ENCODE data around the gene SCARB1.

Gene SCARB1

DNA sequence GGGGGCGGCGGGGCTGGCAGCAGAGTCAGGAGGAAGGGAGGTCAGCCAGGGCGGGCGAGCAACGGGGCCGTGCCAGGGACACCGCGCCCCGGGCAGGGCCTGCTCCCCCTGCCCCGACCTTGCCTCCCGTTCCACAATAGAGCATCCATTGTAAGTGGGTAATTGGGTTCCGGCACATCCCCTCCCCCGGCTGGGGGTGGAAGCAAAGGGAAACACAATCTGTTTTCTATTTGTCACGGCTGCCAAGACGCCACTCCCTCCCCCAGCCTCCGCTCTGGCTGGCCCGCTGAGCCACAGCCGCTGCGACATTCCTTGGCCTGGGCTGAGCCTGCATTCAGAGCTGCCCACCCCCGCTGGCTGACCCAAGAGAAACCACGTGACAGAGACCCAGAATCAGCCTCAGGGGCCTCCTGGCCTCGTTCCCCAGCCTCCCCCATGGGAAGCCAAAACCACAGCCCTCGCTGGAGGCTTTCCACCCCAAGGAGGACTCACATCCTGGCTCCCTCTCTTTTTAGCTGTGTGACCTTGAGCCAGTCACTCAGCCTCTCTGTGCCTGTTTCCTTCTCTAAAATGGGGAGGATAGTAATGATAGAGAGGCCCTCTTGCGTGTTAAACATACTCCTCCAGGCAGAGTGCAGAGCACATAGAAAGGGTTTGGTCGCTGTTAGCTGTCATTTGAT lies 117.6 kb downstream of the SCARB1 start:
- no peak for DNase-seq (ENCODE audit: low read depth in 2 of 2)

GRCh38 chr12:124745465-124745890 lies 118.2 kb downstream of the SCARB1 start:
- DNase-seq (ENCODE audit: low read depth in 2 of 2): no peak

GRCh38 chr12:124744659-124745464 lies 118.8 kb downstream of the SCARB1 start:
- DNase-seq (ENCODE audit: low read depth in 2 of 2): no peak

DNA sequence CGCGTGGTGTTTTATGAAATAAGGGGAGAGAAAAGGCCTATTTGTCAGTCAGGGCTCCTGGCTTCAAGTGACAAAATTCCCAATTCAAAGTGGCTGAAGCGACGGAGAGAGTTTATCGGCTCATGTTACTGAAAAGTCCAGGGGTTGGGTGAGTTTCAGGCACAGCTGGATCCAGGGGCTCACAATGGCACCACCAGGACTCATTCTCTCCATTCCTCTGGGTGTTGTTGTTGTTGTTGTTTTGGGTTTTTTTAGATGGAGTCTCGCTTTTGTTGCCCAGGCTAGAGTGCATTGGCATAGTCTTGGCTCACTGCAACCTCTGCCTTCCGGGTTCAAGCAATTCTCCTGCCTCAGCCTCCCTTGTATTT lies 119.4 kb downstream of the SCARB1 start:
- no peak for DNase-seq (ENCODE audit: low read depth in 2 of 2)

- no peak for DNase-seq (ENCODE audit: low read depth in 2 of 2)
Observed at GRCh38 chr12:124743479-124744272, 120.0 kb downstream of the SCARB1 start.

DNA sequence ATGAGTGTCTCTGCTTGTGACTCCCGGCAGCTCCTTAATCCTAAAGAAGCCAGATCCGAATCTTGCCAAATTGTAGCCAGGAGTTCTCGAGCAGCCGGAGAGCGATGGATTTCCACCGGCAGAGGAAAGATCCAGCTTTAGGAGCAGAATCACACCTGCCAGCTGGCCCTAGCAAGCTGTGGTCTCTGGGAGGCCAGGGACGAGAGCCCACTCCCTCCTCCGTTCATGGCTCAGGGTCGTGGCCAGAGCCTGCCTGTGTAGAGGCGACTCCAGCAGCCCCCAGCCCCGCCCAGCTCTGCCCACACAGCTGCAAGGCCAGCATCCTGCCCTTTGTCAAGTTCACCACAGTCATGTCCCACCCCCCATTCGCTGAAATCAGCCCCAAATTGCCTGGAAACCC lies 121.0 kb downstream of the SCARB1 start:
- no peak for DNase-seq (ENCODE audit: low read depth in 2 of 2)

GRCh38 chr12:124742111-124742510 lies 121.6 kb downstream of the SCARB1 start:
- no peak for DNase-seq (ENCODE audit: low read depth in 2 of 2)

DNA sequence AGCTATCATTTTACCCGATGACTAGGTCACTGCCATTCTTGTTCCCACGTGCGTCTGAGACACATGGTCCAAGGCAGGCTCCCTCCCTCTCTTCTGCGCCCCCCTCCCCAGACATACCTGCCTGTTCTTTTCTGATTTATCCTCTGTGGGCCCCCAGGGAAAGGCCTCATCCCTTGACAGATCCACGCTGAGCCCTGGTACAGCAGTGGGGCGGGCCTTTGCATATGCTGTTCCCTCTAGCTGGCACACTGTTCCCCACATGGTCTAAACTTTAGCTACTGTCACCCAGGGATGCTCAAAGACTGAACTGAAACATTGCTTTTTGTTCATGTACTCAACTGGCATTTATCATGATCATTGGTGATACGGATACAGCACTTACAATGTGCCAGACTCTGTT lies 122.5 kb downstream of the SCARB1 start:
- DNase-seq (ENCODE audit: low read depth in 2 of 2): no peak

DNA sequence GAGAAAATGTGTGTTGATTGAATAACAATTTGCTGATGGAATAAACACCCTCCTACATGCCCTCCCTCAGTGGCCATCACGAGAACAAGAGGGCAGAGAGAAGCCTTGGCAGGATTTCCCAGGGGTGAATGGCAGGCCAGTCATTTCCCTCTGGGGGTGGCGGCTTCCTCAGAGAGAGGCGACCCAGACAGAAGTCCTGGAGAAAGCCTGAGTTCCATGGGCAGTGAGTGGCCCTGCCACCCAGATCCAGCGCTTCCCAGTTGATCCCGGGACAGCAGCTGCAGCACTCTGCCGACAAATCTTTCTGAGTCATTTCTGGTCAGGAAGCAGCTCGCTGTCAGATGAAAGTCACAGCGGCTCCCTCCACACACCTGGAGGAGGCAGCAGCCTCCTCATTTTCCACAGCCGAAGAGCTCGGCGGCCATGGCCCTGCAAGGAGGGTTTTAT lies 123.0 kb downstream of the SCARB1 start:
- no peak for DNase-seq (ENCODE audit: low read depth in 2 of 2)

GRCh38 chr12:124739953-124740561 lies 123.6 kb downstream of the SCARB1 start:
- no peak for DNase-seq (ENCODE audit: low read depth in 2 of 2)

DNA sequence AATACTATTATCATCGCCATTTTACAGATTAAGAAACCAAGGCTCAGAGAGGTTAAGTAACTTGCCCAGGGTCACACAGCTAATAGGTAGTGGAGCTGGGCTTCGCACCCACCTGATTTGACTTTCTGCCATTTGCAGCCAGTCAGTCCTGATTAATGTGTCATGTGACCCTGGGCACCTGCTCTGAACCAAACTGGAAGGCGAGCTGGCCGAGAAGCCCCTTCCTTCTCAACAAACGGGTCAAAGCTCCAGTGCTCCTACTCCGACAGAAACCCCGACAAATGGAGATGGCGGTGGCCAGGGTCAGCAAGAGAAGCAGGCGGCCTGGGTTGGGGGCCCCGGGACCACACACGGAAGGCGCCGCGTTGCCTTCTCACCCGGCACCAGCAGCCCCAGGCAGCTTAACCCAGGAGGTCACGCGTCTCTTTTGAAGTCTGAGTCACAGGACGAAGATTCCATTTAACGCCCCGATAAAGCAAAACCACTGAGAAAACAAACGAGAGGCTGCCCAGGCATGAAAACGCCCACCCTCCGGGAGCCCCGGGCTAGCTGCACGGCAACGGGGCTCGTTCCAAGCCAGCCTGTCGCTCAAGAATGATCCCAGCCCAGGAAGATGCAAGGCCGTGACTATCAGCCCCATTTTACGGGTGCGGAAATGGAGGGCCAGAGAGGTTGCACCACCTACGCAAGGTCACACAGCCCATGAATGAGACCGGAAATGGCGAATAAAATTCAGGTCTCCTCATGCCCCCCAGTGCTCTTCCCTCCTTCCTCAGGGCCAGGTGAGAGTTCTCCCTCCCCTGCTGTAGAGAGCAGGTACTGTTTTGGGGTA lies 124.8 kb downstream of the SCARB1 start:
- no peak for DNase-seq (ENCODE audit: low read depth in 2 of 2)

GRCh38 chr12:124737772-124738635 lies 125.7 kb downstream of the SCARB1 start:
- no peak for DNase-seq (ENCODE audit: low read depth in 2 of 2)

- no peak for DNase-seq (ENCODE audit: low read depth in 2 of 2)
Observed at GRCh38 chr12:124737040-124737419, 126.6 kb downstream of the SCARB1 start.

DNA sequence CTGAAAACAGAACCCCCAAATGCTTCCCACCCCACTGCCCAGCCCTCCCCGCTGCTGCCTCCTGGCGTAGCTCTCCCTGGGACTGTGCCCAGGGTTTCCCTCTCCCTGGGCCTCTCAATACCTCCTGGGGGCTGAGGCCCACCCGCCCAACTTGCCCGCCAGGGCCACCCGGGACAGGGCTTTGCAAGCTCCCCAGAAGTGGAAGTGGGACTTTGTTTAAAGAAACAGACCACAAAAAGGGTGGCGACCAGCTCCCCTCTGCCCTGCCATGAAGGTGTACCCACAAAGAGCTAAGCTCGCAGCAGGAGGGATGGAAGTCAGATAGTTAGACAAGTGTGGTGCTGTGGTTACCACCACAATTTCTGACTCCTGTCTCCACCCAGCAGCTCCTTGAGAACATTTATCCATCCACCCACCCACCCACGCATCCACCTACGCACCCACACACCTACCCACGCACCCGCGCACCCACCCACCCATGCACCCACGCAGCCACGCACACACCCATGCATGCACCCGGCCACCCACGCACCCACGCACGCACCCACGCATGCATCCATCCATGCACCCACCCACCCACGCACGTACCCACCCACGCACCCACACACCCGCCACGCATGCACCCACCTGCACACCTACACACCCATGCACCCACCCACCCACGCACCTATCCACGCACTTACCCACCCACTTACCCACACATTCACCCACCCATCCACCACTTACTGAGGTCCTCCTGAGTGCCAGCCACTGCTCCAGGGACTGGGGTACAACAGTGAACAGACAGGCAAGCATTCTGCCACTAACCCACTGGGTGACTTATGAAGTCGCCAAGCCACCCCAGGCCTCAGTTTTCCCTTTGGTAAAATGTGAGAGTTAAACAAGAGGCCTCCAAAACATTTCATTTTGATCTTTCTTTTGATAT lies 127.3 kb downstream of the SCARB1 start:
- no peak for DNase-seq (ENCODE audit: low read depth in 2 of 2)

DNA sequence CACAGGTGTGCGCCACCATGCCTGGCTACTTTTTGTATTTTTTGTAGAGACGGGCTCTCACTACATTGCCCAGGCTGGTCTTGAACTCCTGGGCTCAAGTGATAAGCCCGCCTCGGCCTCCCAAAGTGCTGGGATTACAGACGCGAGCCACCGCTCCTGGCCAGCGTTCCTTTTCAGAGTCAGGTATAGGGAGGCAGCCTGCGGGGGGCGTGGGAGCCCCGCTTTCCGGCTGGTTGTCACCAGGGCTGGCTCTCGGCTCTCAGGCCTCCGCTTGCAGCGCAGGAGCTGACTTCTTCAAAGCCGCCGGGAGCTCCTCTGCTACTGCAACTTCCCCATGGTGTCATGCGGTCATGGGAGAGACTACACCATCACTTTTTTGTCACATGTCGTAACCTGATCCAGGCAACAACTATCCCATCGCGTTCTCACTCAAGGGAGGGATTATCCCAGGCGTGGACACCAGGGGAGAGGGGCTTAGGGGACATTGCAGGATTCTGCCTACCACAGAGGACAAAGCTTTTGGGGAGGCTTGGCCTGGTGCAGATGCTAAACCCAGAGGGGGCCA lies 129.4 kb downstream of the SCARB1 start:
- DNase-seq (ENCODE audit: low read depth in 2 of 2): no peak

DNA sequence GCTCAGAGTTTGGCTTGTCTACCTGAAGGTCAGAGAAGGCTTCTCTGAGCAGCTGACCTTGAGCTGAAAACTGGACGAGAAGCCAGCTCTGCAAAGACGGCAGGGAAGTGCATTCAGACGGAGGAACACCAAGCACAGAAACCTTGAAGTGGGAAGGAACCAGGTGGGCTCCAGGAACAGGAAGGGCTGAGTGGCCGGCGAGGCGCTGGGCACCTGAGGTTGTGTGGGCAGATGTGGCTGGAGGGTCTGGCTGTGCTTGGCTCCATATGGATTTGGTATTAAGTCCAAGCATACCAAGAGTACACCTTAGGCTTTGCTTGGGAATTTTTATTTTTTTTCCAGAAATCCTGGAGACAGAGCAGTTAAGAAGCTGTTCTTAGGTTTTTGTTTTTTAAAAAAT lies 130.6 kb downstream of the SCARB1 start:
- DNase-seq (ENCODE audit: low read depth in 2 of 2): no peak

- DNase-seq (ENCODE audit: low read depth in 2 of 2): no peak
Observed at GRCh38 chr12:124732275-124733075, 131.2 kb downstream of the SCARB1 start.

DNA sequence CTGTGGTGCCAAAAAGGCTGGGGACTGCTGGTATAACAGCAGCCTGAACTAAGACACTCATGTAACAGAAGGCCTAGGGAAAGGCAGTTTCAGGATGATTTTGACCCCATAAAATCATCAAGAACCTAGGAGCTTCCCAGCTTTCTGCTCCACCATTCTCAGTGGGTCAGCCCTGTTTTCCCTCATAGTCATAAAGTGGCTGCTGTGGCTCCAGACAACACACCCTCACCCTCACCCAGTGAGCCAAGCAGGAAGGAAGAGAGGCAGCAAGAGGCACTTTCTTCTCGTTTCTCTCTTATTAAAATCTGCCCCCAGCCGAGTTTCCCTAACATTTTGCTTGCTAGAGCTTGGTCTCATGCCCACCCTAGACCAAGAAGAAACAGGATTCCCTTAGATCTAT lies 131.8 kb downstream of the SCARB1 start:
- DNase-seq (ENCODE audit: low read depth in 2 of 2): no peak

Data from stimulated activated CD8-positive, alpha-beta memory T cell treated with anti-CD3 and anti-CD28 coated beads, Interleukin-15, amount 100 ng/mL, for 48 hours (primary cell).